Stimulated activated CD4-positive, alpha-beta T cell treated with anti-CD3 and anti-CD28 coated beads, Interleukin-1b, Interleukin-23, amount 100 ng/mL, for 48 hours (primary cell): ENCODE data around the gene PRSS53.

Experiments used
- DNase-seq: peaks from one replicate; pipeline ENCODE4 v3.0.0-alpha.2; 2020

Gene PRSS53

DNA sequence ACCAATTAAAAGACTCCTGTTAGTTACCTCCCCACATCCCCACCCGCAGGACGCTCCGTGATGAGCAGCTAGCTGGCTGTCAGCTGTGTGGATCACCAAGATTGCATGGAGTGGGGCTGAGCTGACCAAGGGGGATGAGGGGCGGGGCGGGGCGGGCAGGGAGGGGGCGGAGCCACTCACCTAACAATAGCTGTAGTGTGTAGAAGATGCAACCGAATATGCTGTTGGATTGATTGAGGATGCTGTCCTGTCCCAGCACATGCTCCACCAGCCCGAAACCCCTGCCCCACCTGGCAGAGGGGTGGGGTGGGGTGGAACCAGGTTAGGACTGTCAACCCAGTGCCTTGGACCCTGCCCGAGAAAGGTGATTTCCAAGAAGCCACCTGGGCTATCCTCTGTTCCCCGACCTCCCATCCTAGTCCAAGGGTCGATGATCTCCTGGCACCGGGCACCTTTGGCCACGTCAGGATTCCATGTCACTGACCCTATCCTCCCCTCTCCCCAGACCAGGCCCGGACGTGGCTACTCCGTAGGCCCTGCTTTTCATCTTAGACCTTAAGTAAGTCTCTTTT lies 4.5 kb upstream of the PRSS53 start:
- DNase-seq: no peak

DNA sequence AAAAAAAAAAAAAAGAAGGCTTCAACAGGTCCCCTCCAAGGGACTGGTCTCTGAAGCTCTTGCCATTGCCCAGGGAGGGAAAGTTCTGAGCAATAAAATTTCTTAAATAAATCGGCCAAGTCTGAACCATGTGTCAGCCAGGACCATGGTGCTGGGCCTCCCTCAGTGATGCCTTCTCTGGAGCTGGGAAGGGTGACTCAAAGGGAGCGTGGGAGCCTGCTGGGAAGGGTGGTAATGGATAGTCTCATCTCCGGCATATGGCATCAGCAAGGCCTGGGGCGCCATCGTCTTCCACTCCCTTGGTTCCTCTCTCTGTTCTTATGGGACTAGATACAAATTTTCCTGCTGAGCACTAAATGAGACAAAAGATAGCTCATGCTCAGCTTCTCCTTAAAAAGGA lies 3.6 kb upstream of the PRSS53 start:
- DNase-seq: no peak

DNA sequence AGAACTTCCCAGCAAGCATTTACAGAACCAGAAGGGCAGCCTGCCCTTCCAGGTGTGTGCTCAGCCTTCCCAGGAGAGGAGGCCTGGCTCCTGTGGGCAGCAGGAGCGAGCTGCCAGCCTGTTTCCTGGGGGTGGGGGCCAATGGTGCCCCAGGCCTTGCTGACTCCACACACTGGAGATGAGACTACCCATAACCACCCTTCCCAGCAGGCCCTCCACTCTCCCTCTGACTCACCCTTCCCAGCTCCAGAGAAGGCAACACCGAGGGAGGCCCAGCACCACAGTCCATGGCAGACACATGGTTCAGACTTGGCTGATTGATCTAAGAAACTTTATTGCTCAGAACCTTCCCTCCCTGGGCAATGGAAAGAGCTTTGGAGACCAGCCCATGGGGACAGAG lies 1.8 kb upstream of the PRSS53 start:
- DNase-seq: no peak

DNA sequence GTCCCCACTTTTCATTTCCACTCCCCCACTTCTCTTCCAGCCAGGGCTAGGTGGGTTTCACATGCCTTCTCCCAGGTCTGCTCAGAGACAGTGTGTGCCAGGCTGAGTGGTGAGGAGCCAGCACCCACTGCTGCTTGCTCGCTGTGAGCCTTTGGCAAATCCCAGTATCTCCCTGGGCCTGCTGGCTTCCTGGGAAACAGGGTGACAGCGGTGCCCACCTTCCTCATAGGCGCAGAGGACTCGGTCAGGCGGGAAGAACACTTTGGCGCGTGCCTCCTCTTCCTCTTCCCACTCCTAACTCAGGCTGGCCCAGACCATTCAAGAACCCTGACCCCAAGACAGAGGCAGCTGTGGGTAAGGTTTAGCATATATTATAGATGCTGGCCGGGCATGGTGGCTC lies 456 bp upstream of the PRSS53 start:
- DNase-seq: no peak

DNA sequence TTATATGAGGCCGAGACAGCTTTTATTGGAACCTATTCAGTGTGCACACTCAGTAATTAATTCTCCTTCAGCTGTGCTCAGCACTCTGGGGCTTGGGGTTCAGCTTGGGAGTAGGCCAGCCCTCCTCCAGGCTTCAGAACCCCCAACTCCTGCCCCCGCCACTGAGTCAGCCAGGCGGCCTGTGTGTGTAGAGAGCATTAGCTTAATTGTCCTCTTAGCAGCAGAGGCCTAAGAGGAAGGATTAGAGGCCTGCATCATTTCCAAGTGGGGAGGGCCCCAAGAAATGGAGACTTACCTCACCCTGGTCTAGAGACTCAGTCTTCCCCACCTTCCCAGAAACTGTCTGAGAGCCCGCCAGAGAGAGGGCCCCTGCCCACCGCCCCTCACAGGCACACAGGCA lies 772 bp downstream of the PRSS53 start:
- no peak for DNase-seq

DNA sequence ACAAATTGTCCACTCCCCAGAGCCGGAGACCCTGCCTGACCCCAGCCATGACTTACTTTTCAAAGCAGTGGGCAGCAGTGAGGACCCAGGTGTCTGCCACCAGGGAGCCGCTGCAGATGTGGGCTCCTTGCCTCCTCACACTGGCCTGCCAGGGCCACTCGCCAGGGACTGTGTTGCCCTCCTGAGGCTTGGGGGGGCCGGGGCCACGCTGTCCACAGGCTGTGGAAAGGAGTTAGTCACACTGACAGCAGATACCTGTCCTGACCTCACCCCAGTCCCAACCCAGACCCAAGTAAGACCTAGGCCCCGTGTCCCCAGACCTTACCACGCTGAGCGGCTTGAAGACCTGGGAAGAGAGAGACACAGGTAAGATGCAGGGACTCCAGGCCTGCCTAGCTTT lies 1.3 kb downstream of the PRSS53 start:
- no peak for DNase-seq

DNA sequence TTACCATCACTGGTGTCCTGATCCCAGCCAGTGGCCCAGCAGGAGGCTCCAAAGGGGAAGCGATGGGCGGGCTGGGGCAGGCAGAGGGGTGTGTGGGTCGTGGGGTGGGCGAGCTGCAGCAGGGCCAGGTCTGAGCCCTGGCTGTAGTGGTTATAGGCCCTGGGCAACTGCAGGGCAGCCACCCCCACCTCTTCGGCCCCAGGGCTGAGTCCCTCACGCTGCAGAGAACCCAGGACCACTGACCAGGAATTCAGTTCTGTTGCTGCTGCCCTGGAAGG lies 2.2 kb downstream of the PRSS53 start:
- DNase-seq: no peak

DNA sequence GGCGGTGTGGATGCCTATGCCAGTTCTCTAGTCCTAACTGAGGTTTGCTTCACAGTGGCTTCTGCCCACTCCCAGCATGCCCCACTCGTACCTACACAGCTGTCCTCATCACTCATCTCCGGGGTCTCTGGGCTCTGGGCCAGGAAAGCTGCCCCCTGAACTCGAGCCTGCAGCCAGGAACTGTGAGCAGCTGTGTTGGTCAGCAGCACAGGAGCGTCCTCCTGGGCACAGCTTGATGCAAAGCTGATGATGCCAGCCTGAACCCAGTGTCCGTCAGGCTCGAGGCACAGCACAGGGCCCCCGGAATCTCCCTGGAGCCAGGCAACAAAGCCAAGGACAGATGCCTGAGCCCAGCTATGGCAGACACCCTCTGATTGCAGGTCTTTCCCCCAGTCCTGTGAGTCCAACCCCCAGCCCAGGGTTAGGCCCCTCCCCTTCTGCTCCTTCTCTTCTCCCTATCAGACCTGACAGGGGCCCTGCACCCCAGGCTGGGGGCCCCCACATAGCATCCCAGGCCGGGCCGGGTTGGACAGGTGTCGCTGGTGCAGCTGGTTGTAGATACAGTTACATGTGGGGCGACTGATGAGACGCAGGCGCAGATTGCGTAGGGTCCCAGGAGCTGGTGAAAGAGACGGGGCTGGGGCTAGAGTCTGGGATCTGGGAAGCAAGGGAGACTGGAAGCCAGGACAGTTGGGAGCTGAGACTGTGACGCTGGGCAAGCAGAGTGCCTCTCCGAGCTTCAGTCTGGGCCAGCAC lies 2.7 kb downstream of the PRSS53 start:
- no peak for DNase-seq

DNA sequence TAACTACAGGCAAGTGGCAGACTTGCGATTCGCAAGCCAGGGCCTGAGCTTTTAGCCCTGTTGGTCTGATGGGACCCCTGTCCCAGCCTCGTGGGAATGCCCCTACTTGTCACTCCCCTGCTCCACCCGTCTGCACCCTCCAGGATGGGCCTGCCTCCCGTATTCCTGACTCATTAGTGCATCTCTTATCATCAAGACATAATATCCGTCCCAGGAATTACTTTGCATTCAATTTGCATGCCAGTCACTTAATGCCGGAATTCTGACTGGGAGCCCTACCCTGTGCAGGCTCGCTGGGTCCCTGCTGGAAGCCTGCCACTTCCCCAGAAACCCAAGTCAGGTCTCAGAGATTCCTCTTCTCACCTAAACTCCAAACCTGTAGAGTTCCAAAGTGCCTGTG lies 3.3 kb downstream of the PRSS53 start:
- no peak for DNase-seq

DNA sequence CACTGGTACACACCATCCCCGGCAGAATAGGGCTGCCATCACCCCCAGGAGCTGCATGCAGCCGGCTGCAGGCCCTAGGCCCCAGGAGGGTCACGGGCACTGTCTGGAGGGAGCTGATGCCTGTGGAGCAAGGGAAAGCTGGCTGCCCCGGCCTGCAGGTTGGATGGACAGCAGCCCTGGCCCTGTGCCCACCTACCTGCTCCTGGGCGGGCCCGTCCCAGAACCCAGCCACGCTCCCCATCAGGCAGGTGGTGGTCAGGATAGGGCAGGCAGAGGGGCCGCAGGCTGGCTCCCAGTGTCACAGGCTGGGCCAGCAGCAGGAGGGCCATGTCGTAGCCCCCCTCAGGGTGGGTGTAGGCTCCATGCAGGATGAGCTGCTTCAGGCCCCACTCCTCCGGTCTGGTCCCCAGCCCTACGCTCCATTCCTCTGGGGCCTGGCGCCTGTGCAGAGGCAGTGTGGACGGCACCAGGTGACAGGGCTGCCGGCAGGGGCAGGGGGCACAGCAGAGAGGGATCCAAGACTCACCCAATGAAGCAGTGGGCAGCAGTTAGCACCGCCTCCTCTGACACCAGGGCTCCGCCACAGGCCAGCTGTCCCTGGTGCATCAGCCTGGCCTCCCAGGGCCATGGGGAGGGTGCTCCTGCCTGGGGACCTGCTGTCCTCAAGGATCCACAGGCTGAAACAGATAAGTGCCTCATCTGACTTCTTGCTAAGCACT lies 4.0 kb downstream of the PRSS53 start:
- no peak for DNase-seq

DNA sequence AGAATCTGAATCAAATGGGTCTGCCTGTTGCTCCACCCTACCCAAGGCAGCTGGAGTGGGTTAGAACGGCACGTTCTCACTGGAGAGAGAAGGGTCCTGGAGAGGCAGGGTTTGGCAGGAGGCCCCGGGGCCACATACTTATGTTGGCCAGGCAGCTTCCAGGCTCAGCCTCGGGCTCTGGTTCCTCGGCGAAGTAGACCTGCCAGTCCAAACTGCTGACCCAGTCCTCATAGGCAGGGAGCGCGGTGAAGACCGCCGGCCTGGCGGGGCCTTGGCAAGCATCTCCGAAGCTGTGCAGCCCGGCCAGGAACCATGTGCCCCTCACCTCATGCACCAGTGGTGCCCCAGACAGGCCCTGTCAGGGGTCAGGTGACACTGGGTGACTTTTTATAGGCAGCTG lies 4.8 kb downstream of the PRSS53 start:
- DNase-seq: no peak

DNA sequence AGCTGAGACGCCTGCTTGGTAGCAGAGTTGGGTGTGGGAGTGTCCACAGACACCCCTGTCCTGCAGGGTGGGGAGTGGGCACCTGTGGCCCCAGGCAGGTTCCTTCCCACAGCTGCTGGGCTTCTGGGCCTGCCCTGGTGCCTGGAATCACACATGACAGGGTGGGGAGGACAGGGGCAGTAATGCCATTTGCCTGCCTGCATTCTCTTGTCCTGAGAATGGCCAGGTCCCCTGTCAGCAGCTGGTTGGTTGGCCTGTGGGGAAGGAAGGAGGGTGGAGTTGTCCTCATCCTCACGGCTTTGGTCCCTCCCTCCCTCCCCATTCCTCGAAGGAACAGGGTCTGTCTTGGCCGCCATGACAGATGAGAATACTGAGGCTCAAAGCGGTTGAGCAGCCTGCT lies 5.2 kb downstream of the PRSS53 start:
- no peak for DNase-seq

DNA sequence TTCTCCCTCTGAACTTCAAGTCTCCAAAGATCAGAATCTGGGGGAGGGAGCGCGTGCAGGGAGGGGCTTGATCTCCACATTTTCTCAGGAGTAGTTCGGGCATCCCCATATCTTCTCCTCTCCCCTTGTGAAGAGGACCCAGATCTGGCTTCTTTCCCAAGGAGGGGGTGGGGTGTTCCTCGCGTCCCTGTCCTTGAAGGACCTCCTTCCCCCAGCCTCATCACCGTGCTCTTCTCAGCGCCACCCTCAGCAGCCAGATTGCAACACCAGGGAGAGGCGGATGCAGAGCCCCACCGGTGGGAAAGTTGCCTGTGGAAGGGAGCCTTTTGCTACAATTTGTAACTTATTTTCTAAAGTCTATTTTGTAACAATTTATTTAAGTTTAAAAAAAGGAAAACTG lies 5.7 kb downstream of the PRSS53 start:
- DNase-seq: no peak

DNA sequence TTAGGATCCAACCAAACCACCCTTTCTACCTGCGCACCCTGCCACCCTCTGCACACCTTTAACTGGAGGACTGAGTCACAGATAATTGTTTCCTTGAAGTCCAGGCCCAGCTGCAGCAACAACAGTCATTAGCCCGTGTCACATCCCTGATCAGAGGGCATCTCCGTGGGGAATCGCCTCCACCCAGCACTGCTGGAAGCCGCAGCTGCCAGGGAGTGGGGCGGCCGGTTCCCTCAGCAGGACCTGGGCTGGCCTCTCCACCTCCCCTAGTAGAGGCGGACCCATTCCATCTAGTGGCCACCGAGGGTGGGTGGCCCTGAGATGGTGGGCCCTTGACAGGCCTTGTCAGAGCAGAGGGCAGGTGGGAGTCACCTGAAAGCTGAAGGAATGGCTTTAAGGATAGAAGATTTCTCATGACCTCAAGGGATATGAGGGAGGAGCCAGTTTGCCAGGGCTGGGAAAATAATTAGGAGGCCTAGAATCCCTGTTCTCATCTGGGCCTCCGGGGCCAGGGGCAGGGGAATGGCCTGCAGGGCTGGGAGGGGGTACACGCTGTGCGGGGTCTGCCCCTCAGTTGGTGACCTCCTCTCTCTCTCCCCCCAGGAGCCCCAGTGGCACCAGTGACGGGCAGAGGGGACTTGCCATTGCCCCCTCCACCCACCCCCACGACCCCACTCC lies 6.2 kb downstream of the PRSS53 start:
- DNase-seq: no peak

DNA sequence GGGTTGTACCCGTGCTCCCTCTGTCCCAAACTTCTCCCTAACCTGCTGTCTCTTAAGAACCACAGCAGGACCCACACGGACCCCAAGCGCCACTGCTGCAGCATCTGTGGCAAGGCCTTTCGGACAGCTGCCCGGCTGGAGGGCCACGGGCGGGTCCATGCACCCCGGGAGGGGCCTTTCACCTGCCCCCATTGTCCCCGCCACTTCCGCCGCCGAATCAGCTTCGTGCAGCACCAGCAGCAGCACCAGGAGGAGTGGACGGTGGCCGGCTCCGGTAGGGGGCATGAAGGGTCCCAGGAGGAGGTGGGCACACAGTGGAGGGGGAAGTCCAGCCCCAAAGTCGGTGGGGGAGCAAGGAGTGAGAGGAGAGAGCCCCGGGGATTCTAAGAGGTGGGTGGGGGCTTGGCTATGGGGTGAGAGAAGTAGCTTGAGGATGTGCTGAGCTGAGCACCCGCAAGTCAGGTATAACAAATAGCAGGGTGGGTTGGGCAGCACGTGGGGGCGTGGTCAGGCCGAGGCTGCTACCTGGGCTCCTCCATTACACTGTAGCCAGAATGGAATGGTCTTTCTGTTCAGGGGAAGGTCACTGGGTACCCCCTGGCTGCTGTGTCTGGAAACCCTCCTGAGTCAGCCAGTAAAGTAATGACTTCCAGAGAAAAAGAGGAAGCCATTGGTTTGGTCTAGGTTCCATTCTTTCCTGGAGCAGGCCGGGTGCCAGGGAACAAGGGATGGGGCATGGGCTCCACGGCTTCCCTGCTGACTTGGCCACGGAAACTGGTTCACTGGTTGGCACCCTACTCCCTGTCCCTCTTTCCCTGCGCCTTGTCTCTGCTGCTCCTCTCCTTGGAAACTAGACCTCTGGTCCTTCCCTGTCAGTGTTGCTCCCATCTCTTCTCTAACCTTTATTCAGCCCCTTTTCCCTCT lies 7.1 kb downstream of the PRSS53 start:
- no peak for DNase-seq

DNA sequence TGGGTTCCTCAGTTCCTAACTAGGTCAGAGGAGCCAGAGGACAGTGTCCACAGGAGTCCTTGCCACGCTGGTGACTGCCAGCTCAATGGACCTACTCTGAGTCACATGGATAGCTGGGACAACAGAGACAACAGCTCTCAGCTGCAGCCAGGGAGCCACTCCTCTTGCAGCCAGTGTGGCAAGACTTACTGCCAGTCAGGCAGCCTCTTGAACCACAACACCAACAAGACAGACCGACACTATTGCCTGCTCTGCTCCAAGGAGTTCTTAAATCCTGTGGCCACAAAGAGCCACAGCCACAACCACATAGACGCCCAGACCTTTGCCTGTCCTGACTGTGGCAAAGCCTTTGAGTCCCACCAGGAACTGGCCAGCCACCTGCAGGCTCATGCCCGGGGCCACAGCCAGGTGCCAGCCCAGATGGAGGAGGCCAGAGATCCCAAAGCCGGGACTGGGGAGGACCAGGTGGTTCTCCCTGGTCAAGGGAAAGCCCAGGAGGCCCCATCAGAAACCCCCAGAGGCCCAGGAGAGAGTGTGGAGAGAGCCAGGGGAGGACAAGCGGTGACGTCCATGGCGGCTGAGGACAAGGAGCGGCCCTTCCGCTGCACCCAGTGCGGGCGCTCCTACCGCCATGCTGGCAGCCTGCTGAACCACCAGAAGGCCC lies 7.9 kb downstream of the PRSS53 start:
- no peak for DNase-seq

DNA sequence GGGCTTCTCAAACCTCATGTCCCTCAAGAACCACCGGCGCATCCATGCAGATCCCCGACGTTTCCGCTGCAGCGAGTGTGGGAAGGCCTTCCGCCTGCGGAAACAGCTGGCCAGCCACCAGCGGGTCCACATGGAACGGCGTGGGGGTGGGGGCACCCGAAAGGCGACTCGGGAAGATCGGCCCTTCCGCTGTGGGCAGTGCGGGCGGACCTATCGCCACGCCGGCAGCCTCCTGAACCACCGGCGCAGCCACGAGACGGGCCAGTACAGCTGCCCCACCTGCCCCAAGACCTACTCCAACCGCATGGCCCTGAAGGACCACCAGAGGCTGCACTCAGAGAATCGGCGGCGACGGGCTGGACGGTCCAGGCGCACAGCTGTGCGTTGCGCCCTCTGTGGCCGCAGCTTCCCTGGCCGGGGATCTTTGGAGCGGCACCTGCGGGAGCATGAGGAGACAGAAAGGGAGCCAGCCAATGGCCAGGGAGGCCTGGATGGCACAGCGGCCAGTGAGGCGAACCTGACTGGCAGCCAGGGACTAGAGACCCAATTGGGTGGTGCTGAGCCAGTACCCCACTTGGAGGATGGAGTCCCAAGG lies 8.6 kb downstream of the PRSS53 start:
- DNase-seq: no peak

DNA sequence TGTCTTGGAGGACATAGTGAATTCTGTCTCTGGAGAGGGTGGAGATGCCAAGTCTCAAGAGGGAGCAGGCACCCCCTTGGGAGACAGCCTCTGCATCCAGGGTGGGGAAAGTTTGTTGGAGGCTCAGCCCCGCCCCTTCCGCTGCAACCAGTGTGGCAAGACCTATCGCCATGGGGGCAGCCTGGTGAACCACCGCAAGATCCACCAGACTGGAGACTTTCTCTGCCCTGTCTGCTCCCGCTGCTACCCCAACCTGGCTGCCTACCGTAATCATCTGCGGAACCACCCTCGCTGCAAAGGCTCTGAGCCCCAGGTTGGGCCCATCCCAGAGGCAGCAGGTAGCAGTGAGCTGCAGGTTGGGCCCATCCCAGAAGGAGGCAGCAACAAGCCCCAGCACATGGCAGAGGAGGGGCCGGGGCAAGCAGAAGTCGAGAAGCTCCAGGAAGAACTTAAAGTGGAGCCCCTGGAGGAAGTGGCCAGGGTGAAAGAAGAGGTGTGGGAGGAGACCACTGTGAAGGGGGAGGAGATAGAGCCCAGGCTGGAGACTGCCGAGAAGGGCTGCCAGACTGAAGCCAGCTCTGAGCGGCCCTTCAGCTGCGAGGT lies 9.3 kb downstream of the PRSS53 start:
- DNase-seq: no peak

DNA sequence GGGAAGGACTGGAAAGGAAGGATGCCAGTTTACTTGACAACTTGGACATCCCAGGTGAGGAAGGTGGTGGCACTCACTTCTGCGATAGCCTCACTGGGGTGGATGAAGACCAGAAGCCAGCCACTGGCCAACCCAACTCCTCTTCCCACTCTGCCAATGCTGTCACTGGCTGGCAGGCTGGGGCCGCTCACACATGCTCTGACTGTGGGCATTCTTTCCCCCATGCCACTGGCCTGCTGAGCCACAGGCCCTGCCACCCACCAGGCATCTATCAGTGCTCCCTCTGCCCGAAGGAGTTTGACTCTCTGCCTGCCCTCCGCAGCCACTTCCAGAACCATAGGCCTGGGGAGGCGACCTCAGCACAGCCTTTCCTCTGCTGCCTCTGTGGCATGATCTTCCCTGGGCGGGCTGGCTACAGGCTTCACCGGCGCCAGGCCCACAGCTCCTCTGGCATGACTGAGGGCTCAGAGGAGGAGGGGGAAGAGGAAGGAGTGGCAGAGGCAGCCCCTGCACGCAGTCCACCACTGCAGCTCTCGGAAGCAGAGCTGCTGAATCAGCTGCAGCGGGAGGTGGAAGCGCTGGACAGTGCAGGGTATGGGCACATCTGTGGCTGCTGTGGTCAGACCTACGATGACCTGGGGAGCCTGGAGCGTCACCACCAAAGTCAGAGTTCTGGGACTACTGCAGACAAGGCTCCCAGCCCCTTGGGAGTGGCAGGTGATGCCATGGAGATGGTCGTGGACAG lies 10.0 kb downstream of the PRSS53 start:
- DNase-seq: no peak

DNA sequence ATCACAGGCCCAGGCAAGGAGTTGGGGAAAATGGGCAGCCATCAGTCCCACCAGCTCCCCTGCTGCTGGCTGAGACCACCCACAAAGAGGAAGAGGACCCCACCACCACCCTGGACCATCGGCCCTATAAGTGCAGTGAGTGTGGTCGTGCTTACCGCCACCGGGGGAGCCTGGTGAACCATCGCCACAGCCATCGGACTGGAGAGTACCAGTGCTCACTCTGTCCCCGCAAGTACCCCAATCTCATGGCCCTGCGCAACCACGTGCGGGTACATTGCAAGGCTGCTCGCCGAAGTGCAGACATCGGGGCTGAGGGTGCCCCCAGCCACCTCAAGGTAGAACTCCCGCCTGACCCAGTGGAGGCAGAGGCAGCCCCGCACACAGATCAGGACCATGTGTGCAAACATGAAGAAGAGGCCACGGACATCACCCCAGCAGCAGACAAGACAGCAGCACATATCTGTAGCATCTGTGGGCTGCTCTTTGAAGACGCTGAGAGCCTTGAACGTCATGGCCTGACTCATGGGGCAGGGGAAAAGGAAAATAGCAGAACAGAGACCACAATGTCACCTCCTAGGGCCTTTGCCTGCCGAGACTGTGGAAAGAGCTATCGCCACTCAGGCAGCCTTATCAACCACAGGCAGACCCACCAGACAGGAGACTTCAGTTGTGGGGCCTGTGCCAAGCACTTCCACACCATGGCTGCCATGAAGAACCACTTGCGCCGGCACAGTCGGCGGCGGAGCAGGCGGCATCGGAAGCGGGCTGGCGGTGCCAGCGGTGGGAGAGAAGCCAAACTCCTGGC lies 10.9 kb downstream of the PRSS53 start:
- DNase-seq: no peak
